K562 (cell line): ENCODE data around the gene PPHLN1. TPM values are rescaled to one million over a fixed set of nuclear protein-coding genes. Genes with fewer than 3 reads are reported as not detected.
A peak's percentile ranks its signal among the peaks of the same experiment; 100 is the strongest.

Experiments used
- ARHGAP35 ChIP-seq: fragments of 450-650 bp; IDR thresholded peaks from 2 replicates; pipeline ENCODE4 v1.6.1; 2018; ENCODE audit not compliant: partially characterized antibody
- ARID2 ChIP-seq: fragments of 450-650 bp; IDR thresholded peaks from 2 replicates; pipeline ENCODE4 v1.6.1; 2017; ENCODE audit warnings: antibody characterized with exemption, mild to moderate bottlenecking
- BCOR ChIP-seq: fragments of 450-650 bp; IDR thresholded peaks from 2 replicates; pipeline ENCODE4 v1.6.1; 2016
- CBX2 ChIP-seq: fragments of 200-600 bp; sonication (generic); IDR thresholded peaks from one replicate; pipeline ENCODE4 v1.6.1; 2012; ENCODE audit warnings: mild to moderate bottlenecking, low read length, inconsistent platforms; ENCODE audit not compliant: insufficient read depth, poor library complexity, severe bottlenecking
- DACH1 ChIP-seq: fragments of 450-650 bp; IDR thresholded peaks from 2 replicates; pipeline ENCODE4 v1.6.1; 2018; ENCODE audit not compliant: partially characterized antibody
- EP400 ChIP-seq: fragments of 450-650 bp; IDR thresholded peaks from 2 replicates; pipeline ENCODE4 v1.6.1; 2017; ENCODE audit warnings: antibody characterized with exemption, mild to moderate bottlenecking, moderate library complexity
- FOXK2 ChIP-seq, 2 experiments: fragments of 450-650 bp; IDR thresholded peaks in 1 of 2; conservative IDR thresholded peaks in 1 of 2; 2 replicates each; pipeline ENCODE4 v1.6.1; 2016; ENCODE audit warnings: low read depth in 2 of 2, mild to moderate bottlenecking in 1 of 2
- HIVEP1 ChIP-seq: fragments of 250-450 bp; sonication (Bioruptor Pico); IDR thresholded peaks from 2 replicates; pipeline ENCODE4 v1.4.0; 2020; ENCODE audit warnings: mild to moderate bottlenecking
- HLTF ChIP-seq: fragments of 450-650 bp; IDR thresholded peaks from 2 replicates; pipeline ENCODE4 v1.6.1; 2016
- HMGN3 ChIP-seq: IDR thresholded peaks from 2 replicates; pipeline ENCODE4 v1.6.1; 2011; ENCODE audit warnings: borderline replicate concordance, low read depth, mild to moderate bottlenecking, mixed read lengths, low read length; ENCODE audit not compliant: insufficient read length; ENCODE audit errors: extremely low read depth
- L3MBTL2 ChIP-seq: fragments of 450-650 bp; IDR thresholded peaks from 2 replicates; pipeline ENCODE4 v1.6.1; 2016; ENCODE audit warnings: mild to moderate bottlenecking, moderate library complexity
- NFATC3 ChIP-seq: fragments of 450-650 bp; IDR thresholded peaks from 2 replicates; pipeline ENCODE4 v1.6.1; 2017; ENCODE audit warnings: mild to moderate bottlenecking
- POLR2A ChIP-seq: fragments of 450-650 bp; conservative IDR thresholded peaks from 2 replicates; pipeline ENCODE4 v1.6.1; 2016
- PYGO2 ChIP-seq: fragments of 450-650 bp; IDR thresholded peaks from 2 replicates; pipeline ENCODE4 v1.6.1; 2016; ENCODE audit warnings: mild to moderate bottlenecking, missing genetic modification characterization, moderate library complexity, missing compliant biosample characterization
- SRSF3 ChIP-seq: fragments of 200-400 bp; formaldehyde crosslinking; IDR thresholded peaks from 2 replicates; pipeline ENCODE4 v1.6.1; 2016; ENCODE audit warnings: mild to moderate bottlenecking, low read length, moderate library complexity; ENCODE audit not compliant: insufficient read depth
- ZFP36 ChIP-seq: fragments of 150-350 bp; IDR thresholded peaks from 2 replicates; pipeline ENCODE4 v1.6.1; 2018; ENCODE audit warnings: low read length, low read depth; ENCODE audit not compliant: partially characterized antibody
- ZNF224 ChIP-seq: sonication (generic); formaldehyde crosslinking; IDR thresholded peaks from 2 replicates; pipeline ENCODE4 v1.8.0; 2022; ENCODE audit warnings: mild to moderate bottlenecking, missing genetic modification reagents
- ZNF253 ChIP-seq: fragments of 250-450 bp; sonication (Bioruptor Pico); conservative IDR thresholded peaks from 2 replicates; pipeline ENCODE4 v1.6.1; 2021; ENCODE audit warnings: mild to moderate bottlenecking
- ZNF274 ChIP-seq: IDR thresholded peaks from 2 replicates; pipeline ENCODE4 v1.6.1; 2011; ENCODE audit warnings: low read depth, mild to moderate bottlenecking, low read length, moderate library complexity, borderline replicate concordance
- ZNF324 ChIP-seq: fragments of 250-450 bp; sonication (Bioruptor Pico); IDR thresholded peaks from 2 replicates; pipeline ENCODE4 v1.4.0; 2020; ENCODE audit warnings: mild to moderate bottlenecking
- polyA plus RNA-seq, 8 experiments: library from polyadenylated mRNA; depleted of rRNA in 4 of 8; stranded (reverse) in 5 of 8; unstranded in 3 of 8; fragments of >200 nt; fragmentation: Nextera tagmentation in 2 of 8; fragmentation: Illumina TruSeq in 1 of 8; extraction: Ambion mirVana in 2 of 8; extraction: Trizol in 1 of 8; gene quantifications; 2 replicates each; pipeline versions ENCODE4 v1.2.1 to v1.2.3, GENCODE V29; 2011 to 2014; ENCODE audit warnings: inconsistent platforms in 1 of 8, missing spikeins in 1 of 8
- total RNA-seq, 7 experiments: library from RNA; depleted of rRNA in 6 of 7; stranded (reverse); fragments of >200 nt in 6 of 7; fragmentation: Illumina TruSeq in 2 of 7; extraction: Trizol in 2 of 7; gene quantifications; 2 replicates each; pipeline versions ENCODE4 v1.2.1 to v1.2.3, GENCODE V29; 2011 to 2021; ENCODE audit warnings: low replicate concordance in 1 of 7
- TF ChIP-seq, protein P1 (sequence below): fragments of 450-650 bp; IDR thresholded peaks from 2 replicates; pipeline ENCODE4 v1.6.1; 2017; ENCODE audit warnings: antibody characterized with exemption, mild to moderate bottlenecking
- TF ChIP-seq, protein P2 (sequence below), 2 experiments: IDR thresholded peaks; 2 replicates each; pipeline ENCODE4 v1.6.1; 2011; ENCODE audit warnings: borderline replicate concordance in 1 of 2, control low read depth in 1 of 2, low read depth in 1 of 2, low read length in 1 of 2, mild to moderate bottlenecking in 1 of 2, mixed read lengths in 1 of 2, moderate library complexity in 1 of 2; ENCODE audit not compliant: insufficient read depth in 1 of 2, insufficient read length in 1 of 2, poor library complexity in 1 of 2, severe bottlenecking in 1 of 2; ENCODE audit errors: extremely low read depth in 1 of 2
- TF ChIP-seq, protein P3 (sequence below): fragments of 450-650 bp; formaldehyde crosslinking; IDR thresholded peaks from 2 replicates; pipeline ENCODE4 v1.4.0; 2020; ENCODE audit warnings: mild to moderate bottlenecking, moderate library complexity

PPHLN1 gene
- total and polyA plus RNA-seq, 9 of the 15 experiments (the other 6 are each of a cell fraction or from before 2014, with no cell fraction given) = 66.3 to 112 (median 93.6) TPM

DNA sequence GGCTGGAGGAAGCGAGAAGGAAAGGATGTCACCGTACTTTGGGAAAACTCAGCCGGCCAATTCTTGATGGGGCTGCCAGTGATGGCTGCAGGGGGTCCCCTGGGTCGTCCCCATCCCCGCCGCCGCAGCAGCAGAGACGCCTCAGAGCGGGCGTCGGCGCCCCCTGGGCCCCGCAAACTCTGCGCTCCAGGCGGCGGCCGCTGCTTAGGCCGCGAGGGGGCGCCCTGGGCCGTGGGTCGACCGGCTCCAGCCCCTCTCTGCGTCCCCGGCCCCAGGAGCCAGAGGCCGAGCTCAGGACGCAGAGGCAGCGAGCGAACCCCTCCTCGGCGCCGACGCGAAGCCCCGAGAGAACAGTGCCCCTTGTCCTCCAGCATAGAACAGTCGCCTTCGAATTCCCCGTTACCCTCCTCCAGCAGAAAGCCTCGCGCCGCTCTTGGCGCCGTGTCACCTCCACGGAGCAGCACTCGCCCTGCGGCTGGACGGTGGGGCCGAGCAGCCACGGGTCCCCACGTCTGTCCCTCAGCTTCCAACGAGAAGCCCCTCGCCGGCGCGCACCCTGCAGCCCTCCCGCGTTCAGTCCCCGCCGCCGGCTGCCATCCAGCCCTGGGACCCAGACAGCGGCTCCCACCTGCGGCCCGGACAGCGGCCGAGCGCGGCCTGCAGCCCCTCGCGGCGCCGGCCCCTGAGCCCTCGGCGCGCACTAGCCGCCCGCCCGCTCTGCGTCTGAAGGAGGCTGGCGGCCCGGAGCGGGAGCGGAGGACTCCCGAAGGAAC is 157.0 kb downstream of the PPHLN1 start (continued):
- TF ChIP-seq ZNF324 (CRISPR knock-in tag) = no peak
- no peak for TF ChIP-seq DACH1
- TF ChIP-seq ZNF274 = no peak
- TF ChIP-seq BCOR = no peak
- no peak for TF ChIP-seq CBX2
- TF ChIP-seq, protein P1, sequence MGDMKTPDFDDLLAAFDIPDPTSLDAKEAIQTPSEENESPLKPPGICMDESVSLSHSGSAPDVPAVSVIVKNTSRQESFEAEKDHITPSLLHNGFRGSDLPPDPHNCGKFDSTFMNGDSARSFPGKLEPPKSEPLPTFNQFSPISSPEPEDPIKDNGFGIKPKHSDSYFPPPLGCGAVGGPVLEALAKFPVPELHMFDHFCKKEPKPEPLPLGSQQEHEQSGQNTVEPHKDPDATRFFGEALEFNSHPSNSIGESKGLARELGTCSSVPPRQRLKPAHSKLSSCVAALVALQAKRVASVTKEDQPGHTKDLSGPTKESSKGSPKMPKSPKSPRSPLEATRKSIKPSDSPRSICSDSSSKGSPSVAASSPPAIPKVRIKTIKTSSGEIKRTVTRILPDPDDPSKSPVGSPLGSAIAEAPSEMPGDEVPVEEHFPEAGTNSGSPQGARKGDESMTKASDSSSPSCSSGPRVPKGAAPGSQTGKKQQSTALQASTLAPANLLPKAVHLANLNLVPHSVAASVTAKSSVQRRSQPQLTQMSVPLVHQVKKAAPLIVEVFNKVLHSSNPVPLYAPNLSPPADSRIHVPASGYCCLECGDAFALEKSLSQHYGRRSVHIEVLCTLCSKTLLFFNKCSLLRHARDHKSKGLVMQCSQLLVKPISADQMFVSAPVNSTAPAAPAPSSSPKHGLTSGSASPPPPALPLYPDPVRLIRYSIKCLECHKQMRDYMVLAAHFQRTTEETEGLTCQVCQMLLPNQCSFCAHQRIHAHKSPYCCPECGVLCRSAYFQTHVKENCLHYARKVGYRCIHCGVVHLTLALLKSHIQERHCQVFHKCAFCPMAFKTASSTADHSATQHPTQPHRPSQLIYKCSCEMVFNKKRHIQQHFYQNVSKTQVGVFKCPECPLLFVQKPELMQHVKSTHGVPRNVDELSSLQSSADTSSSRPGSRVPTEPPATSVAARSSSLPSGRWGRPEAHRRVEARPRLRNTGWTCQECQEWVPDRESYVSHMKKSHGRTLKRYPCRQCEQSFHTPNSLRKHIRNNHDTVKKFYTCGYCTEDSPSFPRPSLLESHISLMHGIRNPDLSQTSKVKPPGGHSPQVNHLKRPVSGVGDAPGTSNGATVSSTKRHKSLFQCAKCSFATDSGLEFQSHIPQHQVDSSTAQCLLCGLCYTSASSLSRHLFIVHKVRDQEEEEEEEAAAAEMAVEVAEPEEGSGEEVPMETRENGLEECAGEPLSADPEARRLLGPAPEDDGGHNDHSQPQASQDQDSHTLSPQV = 0 out of 2 replicates have a peak, but pooled peaks have one; percentile 17
- no peak for TF ChIP-seq HLTF
- TF ChIP-seq ZNF253 (CRISPR knock-in tag) = no peak
- no peak for TF ChIP-seq HIVEP1 (CRISPR knock-in tag)
- TF ChIP-seq SRSF3 = no peak
- TF ChIP-seq NFATC3 = no peak
- TF ChIP-seq EP400 = no peak
- TF ChIP-seq, protein P2, sequence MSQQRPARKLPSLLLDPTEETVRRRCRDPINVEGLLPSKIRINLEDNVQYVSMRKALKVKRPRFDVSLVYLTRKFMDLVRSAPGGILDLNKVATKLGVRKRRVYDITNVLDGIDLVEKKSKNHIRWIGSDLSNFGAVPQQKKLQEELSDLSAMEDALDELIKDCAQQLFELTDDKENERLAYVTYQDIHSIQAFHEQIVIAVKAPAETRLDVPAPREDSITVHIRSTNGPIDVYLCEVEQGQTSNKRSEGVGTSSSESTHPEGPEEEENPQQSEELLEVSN (IDR thresholded peaks at IDR 0.05; ENCODE audit: borderline replicate concordance in 1 of 2, extremely low read depth in 1 of 2, insufficient read depth in 1 of 2, insufficient read length in 1 of 2, low read depth in 1 of 2, low read length in 1 of 2, poor library complexity in 1 of 2, severe bottlenecking in 1 of 2) = peak; percentile 24 to 47
- TF ChIP-seq ZFP36 = no peak
- TF ChIP-seq ARHGAP35 = no peak
- no peak for TF ChIP-seq POLR2A
- peak; percentile 76 for TF ChIP-seq L3MBTL2
- 0 out of 2 replicates have a peak, but pooled peaks have one; percentile 41 for TF ChIP-seq ARID2
- TF ChIP-seq FOXK2 (conservative IDR thresholded peaks at IDR 0.05 in 1 of 2, IDR thresholded peaks at IDR 0.05 in 1 of 2; ENCODE audit: low read depth in 2 of 2) = no peak
- TF ChIP-seq PYGO2 (tag) = no peak
- TF ChIP-seq ZNF224 (CRISPR knock-in tag) = no peak
- peak; percentile 36 for TF ChIP-seq HMGN3
- TF ChIP-seq, protein P3, sequence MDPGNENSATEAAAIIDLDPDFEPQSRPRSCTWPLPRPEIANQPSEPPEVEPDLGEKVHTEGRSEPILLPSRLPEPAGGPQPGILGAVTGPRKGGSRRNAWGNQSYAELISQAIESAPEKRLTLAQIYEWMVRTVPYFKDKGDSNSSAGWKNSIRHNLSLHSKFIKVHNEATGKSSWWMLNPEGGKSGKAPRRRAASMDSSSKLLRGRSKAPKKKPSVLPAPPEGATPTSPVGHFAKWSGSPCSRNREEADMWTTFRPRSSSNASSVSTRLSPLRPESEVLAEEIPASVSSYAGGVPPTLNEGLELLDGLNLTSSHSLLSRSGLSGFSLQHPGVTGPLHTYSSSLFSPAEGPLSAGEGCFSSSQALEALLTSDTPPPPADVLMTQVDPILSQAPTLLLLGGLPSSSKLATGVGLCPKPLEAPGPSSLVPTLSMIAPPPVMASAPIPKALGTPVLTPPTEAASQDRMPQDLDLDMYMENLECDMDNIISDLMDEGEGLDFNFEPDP = no peak
